Measurements from ENCODE around the gene UBIAD1.
"Not testable (repeated sequence)": the region's sequence is repeated elsewhere in the genome, so short reads cannot be mapped to it uniquely, and the experiment has no call there.

Gene UBIAD1, protein sequence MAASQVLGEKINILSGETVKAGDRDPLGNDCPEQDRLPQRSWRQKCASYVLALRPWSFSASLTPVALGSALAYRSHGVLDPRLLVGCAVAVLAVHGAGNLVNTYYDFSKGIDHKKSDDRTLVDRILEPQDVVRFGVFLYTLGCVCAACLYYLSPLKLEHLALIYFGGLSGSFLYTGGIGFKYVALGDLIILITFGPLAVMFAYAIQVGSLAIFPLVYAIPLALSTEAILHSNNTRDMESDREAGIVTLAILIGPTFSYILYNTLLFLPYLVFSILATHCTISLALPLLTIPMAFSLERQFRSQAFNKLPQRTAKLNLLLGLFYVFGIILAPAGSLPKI

DNA sequence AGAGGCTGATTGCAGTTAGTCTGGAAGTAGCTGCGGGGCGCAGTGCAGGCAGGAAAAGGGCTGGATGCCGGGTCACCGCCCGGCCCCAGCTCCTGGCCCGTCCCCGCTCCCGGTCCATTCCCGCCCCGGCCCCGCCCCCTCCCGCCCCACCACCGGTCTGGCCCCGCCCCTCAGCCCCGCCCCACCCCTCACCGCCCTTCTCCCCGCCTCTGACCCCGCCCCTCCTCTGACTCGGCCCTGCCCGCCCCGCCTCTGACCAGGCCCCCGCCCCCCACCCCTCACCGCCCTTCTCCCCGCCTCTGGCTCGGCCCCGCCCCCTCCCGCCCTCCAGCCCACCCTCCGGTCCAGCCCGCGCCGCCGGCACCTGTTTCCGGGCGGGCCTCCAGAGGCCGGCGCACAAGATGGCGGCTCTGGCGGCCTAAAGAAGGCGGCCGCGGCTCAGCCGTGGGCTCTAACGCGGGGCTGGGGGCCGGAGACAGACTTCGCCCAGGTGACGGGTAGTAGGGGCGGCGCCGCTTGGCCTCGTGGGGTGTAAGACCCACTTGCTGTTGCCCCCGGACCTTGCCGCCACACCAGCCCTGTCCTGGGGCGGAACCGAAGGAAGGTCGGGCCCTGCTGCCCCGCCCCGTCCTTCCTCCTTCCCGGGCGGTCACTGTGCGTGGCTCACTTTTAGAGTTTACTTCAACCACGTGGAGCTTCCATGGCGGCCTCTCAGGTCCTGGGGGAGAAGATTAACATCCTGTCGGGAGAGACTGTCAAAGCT, at the start of gene UBIAD1:
Gene UBIAD1 (plus strand): TSS at position 367 of the 763 bp plus-strand sequence. CDS start 334 bp downstream, at position 701.
- peak; percentile 88 for DNase-seq (ENCODE audit: low spot score)

DNA sequence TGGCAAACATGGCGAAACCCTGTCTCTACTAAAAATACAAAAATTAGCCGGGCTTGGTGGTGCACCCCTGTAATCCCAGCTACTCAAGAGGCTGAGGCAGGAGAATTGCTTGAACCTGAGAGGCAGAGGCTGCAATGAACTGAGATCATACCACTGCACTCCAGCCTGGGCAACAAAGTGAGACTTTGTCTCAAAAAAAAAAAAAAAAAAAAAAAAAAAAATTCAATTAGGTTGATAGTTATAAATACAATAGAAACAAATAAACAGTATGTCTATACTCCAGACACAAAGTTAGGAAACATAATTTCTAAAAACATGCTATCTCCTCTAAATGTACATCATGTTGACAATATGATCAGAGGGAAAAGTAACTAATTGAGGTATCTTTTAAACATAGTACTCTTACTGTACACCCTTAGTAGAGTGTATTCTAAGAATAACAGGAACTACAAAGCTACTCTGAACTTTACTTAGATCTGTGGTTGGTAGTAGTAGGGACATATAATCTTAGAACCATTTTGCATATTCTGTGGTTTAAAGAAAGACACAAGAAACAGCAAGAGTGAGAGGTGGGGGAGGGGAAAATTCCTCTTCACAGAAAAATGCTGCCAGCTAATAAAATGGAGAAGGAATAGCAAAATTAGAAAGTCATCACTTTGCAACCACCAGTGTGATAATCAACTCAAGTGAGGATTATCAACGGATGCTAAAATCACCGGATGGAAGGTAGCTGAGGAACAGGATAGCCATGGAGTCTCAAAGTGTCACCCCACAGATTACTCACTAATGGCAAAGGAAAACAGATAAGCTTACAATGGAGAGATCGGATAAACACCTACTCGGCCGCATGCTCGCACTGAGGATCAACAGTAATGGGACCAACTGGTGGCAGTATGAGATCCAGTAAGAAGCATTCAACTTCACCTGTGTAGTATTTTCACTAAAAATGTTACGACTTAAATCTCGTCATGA, 45.6 kb upstream of the UBIAD1 start:
- no peak for DNase-seq (ENCODE audit: low spot score)

DNA sequence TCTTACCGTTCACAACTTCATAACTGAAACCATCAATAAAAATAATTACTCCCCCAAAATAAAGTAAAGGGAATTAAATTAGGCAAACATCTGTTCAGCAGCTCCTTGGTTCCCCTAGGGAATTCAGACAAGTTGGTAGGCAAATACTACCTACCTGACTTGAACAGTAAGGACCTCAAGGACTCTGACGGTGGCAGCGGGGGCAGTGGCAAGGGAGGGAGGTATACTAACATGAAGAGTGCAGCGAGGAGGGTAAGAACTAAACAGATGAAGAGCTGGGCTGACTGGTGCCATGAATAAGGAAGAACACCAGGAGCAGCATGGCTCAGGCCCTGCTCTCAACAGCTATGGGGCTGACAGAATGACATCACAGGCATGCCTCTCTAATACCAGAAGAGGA, 43.8 kb upstream of the UBIAD1 start:
- no peak for DNase-seq (ENCODE audit: low spot score)

DNA sequence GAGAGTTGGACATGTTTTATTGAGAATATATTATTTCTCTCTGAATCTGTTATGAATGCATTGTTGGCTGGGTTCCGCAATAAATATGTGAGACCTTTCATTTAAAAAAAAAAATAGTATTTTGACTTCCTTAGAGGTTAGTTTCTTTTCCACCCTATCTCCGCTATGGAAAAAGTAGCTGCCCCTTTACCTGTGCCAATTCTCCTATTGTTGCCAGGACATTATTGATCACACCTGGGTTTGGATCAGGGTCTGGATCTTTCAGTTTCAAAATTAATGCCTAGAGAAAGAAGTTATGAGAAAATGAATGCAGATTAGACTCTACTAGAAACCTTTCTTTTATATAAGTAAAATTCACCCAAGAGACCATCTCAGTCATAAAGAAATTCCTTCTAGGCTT, 39.8 kb upstream of the UBIAD1 start:
- no peak for DNase-seq (ENCODE audit: low spot score)

DNA sequence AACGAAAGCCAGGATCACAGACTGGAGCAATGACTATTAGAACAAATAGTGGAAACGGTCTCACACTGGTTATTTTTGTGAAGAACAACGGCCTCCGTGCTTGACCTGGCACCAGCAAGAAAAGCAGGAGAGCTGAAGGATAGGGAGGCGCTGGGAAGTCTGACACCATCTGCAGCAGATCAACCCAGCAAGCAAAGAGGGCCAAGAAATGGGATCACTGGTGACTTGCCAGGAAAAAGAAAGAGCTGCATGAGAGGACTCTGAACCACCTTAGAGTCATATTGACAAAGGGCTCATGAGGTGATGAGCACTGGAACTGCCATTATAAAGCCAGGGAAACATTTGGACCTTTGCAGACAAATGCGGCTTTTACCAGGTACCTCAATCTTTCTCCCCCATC, 35.6 kb upstream of the UBIAD1 start:
- no peak for DNase-seq (ENCODE audit: low spot score)

DNA sequence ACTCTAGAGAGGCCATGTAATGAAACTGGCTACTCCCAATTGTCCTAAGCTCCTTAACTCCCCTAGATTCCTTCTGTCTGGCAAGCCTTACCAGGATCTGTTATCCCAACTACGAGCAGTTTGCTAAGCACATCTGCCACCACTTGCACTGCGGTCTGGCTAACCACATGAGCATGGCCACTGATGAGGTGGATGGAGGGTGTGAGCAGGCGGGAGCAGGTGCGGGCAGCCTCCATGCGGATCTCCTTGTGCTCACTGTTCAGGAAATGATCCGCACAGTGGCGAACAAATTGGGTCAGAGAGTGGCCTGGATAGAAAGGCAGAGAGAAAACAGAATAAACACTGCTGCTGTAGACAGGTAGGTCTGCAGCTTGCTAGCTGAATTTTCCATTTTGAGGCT, 34.7 kb upstream of the UBIAD1 start:
- DNase-seq (ENCODE audit: low spot score), result no peak

DNA sequence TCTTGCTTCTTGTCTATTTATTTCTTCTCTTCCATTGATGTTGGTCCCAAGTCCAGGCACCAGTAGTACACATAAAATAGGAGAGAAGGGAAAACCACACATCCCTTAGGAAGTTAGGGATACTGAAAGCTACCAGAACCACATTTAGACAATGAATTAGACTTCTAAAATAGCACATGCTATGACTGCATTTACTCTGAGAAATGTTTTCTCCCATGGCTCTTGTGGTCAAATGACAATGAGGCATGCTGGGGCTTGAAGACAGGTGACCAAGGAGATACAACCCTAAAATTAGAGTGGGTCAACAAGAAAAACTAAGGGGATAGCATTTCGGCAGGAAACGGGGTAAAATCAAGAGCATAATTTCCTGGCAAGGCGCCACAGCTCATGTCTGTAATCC, 27.8 kb upstream of the UBIAD1 start:
- no peak for DNase-seq (ENCODE audit: low spot score)

DNA sequence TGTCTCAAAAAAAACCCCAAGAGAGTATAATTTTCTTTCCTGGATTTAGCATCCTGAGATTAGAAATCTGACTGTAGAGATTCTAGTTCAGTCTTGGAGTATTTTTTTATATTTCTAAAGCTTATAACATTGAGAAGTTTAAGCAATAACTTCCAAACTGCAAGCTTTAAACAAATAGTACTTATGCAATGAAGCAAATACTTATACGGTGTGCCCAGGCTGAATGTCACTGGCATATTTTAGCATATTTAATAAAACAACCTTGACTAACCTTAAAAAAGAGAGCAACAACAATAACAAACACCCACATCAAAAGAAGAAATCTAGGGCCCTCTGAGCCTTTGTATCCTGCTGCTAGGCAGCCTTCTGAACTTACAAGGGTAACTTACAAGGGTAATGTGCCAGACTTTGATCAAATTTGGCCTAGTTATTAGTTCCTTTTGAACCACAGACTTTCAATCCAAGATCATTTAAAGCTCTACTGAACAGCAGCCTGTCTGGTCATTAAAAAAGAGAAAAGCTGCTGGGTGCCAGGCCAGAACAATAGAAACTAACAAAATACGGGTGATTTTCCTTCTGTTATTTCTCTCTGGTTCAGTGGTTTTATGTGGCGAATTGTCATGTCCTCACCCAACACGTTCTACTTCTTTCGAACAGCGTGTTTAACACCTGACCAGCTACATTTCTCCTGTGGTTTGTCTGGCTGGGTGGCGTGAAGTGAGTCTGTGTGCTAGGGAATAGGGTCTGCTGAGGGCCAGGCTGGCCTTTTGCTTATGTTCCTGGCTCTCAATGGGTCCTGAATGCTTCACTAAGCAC, 26.9 kb upstream of the UBIAD1 start:
- DNase-seq (ENCODE audit: low spot score), result peak; percentile 16

DNA sequence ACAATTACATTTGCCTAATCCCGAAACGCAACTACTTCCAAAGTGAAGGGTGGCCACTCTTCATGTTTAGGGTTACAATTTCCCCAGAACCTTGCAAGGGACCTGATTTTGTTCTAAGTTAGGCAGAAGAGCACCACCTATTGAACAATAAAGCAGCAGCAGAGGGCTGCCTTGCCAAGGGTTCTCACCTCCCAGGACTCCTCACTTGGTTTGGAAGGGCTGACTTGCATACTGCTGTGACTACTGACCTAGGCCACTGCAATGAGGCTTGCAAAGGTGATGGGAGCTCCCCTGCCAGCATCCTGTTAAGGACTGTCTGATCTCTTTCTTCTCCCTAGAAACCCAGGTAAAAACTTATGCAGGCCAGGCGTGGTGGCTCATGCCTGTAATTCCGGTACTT, 24.8 kb upstream of the UBIAD1 start:
- no peak for DNase-seq (ENCODE audit: low spot score)

DNA sequence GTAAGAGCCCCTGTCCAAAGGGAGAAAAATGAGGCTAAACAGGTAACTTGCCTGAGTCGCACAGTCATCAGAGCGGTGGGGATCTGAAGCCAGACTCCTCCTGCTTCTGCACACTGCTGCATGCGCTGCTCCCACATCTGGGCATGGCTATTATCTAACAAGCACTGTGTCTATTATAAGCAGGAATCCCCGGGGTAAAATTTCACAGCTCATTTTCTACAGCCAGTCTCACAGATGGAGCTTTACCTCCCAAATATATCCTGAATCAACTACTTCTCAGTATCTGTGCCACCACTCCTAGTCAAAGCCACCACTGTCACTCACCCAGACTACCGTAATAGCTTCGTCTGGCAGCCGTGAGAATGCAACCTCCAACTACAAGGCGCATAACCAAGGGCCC, 20.5 kb upstream of the UBIAD1 start:
- DNase-seq (ENCODE audit: low spot score), result no peak

DNA sequence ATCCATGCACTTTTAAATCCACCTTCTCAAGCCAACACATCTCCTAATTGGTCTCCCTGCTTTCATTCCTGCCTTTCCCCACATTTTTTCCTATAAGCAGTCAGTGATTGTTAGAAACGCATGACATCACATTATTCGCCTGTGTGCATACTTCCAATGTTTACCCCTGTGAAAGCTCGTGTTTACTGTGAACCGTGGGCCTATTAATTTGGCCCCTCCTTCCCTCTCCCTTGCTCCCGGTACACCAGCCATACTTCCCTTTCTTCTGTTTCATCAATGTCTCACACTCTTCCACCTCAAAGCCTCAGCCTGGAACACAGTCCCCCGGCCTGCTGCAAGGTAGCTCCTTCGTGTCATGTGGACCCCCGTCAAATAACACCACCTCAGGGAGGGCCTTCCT, 19.8 kb upstream of the UBIAD1 start:
- no peak for DNase-seq (ENCODE audit: low spot score)

DNA sequence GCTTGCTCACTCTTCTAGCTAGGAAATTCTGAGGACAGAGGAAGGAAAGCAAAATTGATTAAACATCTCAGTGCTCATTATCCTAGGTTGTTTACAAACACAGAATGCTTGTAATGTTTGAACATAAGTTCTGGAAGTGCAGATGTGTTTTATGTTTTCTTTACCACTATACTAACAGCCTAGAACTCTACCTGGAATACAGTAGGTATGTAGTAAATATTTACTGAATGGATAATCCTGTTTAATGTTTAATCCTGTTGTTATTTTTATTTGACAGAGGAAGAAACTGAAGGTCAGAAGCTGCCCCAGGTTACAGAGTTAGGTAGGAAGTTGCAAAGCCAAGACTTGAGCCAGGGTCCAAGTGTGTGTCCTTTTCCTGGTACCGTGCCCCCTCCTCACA, 16.7 kb upstream of the UBIAD1 start:
- no peak for DNase-seq (ENCODE audit: low spot score)

DNA sequence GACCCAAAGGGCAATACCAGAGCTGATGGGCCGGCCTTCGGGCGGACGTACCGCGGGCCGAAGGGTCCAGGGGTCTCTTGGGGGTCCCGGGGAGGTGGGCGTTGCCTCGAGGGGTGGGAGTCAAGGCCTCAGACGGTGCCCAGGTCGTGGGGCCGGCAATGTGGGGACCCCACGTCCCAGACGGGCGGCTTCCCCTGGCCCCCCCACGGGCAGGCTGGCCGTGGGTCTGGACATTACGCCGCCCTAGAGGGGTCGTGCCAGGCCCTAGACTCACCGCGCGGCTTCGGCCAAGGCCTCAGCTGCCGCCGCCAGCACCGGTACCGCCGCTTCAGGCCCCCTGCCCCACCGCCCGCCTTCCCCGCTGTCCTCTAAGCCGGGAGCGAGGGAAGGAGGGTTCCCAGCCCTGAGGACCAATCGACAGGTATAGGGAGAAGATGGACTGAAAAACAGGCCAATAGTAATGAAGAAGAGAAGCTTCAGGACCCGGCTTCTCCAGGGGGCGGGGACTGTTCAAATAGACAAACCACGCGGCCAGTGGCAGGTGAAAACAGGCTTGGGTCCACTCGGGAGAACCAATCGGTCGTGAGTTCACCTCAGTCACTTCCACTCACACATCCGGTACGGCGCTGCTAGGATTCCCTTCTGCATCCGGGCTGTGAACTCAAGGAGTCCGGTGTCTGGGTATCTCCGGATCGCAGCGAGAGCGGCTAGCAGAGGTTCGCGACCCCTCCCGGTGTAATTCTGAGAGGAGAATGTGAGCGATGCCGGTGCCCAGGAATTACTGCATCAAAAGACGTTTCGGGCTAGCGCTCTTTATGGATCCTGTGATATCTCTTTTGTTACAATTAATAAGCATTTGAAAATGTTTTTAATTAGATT, 10.6 kb upstream of the UBIAD1 start, which contains the start of gene MTOR:
Gene MTOR (minus strand): TSS at position 381 of the 879 bp plus-strand sequence. CDS start 3,142 bp downstream, outside the sequence.
- peak; percentile 100 for DNase-seq (ENCODE audit: low spot score)

DNA sequence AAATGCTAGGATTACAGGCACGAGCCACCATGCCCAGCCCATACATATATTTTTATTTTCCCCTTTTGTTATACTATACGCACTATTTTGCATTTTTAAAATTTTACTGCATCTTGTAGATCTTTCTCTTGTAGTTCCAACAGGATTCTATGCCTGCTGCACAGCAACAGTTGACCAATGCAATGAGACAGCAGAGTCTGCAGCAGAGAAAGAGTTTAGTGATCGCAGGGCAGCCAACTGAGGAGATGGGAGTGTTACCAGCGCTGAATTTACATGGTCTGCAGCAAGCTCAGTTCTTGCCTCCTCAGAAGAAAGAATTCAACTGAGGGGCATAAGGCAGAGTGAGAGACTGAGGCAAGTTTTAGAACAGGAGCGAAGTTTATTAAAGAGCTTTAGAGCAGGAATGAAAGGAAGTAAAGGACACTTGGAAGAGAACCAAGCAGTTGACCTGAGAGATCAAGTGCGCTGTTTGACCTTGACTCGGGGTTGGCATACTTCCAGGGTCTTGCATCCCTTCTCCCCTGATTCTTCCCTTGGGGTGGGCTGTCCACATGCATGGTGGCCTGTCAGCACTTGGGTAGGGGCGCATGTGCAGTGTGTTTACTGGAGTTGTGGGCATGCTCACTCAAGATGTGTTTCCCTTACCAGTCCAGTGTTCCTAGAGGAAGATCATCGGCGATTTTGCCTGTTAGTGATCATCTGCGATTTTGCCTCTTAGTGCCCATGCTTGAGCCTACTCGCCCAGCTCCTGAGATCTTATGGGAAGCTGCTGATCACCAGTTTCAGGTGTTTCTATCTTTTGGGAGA, 6.5 kb upstream of the UBIAD1 start:
- no peak for DNase-seq (ENCODE audit: low spot score)

DNA sequence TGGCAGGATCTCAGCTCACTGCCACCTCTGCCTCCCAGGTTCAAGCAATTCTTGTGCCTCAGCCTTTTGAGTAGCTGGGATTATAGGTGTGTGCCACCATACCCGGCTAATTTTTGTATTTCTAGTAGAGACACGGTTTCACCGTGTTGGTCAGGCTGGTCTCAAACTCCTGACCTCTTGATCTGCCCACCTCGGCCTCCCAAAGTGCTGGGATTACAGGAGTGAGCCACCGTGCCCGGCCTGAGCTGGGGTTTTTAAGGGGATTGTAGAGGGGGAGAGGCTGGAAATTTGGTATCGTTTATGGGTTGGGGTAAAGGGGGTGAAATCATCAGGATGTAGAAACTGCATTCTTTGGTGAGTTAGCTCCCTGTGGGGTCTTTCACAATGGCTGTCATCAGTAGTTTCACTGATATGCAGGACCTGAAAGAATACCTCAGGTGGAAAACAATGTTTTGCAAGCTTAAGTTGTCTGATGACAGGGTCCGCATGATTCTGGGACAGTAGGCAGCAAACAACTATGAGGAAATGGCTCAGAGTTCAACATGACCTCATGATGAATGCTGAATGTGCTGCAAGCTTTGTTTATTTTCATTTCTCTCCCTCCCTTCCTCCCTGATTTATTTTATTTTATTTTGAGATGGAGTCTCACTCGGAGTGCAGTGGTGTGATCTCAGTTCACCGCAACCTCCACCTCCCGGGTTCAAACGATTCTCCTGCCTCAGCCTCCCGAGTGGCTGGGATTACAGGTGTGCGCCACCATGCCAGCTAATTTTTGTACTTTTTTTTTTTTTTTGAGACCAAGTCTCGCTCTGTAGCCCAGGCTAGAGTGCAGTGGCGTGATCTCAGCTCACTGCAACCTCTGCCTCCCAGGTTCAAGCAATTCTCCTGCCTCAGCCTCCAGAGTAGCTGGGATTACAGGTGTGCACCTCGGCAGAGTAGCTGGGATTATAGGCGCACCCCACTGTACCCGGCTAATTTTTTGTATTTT, 5.4 kb upstream of the UBIAD1 start:
- DNase-seq (ENCODE audit: low spot score), result not testable (repeated sequence)

DNA sequence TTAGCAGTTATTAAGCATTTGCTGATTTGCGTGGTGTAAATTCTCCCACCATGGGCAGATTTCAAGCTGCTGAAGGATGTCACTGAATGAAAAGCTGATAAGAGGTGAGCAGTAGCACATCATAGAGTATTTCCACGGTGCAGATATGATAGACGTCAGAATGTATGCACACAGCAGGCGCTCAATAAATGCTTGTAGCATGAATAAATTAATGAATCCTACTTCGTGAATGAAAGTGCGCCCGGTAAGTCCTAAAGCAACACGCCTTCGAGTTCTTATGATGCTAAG, 510 bp upstream of the UBIAD1 start:
- DNase-seq (ENCODE audit: low spot score), result no peak

DNA sequence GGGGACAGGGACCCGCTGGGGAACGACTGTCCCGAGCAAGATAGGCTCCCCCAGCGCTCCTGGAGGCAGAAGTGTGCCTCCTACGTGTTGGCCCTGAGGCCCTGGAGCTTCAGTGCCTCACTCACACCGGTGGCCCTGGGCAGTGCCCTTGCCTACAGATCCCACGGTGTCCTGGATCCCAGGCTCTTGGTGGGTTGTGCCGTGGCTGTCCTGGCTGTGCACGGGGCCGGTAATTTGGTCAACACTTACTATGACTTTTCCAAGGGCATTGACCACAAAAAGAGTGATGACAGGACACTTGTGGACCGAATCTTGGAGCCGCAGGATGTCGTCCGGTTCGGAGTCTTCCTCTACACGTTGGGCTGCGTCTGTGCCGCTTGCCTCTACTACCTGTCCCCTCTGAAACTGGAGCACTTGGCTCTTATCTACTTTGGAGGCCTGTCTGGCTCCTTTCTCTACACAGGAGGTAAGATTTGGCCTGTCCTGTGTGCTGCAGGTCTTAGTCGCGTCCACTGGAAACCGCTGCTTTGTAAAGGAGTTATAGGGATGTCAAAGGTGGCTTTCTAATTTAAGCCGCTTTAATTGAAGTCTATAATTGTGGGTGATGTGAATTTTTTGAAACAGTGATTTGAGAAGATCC, 717 bp downstream of the UBIAD1 start:
- no peak for DNase-seq (ENCODE audit: low spot score)

DNA sequence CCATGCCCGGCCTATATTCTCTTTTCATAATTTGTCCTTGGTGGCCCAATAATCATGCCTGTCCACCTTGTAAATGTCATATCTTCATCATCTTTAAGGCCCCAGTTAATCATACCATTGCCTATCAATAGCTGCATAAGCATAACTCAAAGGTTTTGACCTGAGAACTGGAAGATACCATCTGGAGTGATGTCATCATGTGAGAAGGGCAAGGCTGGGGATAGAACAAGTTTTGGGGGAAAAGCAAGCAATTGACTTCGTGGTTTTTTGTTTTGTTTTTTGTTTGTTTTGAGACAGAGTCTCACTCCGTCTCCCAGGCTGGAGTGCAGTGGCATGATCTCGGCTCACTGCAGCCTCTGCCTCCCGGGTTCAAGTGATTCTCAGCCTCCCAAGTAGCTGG, 6.2 kb downstream of the UBIAD1 start:
- DNase-seq (ENCODE audit: low spot score), result no peak
